ENCODE results near the gene YPEL5. TPM values are rescaled to one million over a fixed set of nuclear protein-coding genes. Genes with fewer than 3 reads are reported as not detected.

YPEL5 gene
- total and polyA plus RNA-seq, 9 donors: 65.1 to 103 (median 81.6) TPM

GRCh38 chr2:30201990-30202389 lies 55.2 kb downstream of the YPEL5 start:
- no peak overlapping the region for H3K4me3 ChIP-seq
- intact Hi-C loops (cut with DNase I): loop anchor here in 1 of 4 donors (5.0 to 10.0 kb wide), 2 partner anchors 273 to 505 kb away; no protein-coding TSS in a partner anchor
- no peaks in the 10 kb centered on the region for H3K27me3 ChIP-seq
- peaks cover 5% of the 10 kb centered on the region for H3K4me1 ChIP-seq (ENCODE audit: insufficient read depth)
- H3K9me3 ChIP-seq: no peaks in the 10 kb centered on the region
- H3K27ac ChIP-seq: no peak overlapping the region
- peak; percentile 66 to 84 (median 76) for DNase-seq
- H3K36me3 ChIP-seq: no peaks in the 10 kb centered on the region
- no peak for TF ChIP-seq CTCF (IDR thresholded peaks at IDR 0.05)
- TF ChIP-seq EP300 (IDR thresholded peaks at IDR 0.05): no peak
- no peak for TF ChIP-seq POLR2A (IDR thresholded peaks at IDR 0.05)
- WGBS, 3 donors: 5 to 8% (median 6%) methylated on average over 1 of the region's 1 CpG

GRCh38 chr2:30203156-30203555 lies 56.3 kb downstream of the YPEL5 start:
- TF ChIP-seq POLR2A (IDR thresholded peaks at IDR 0.05) (no peak), CTCF (IDR thresholded peaks at IDR 0.05) (no peak), EP300 (IDR thresholded peaks at IDR 0.05) (no peak)
- DNase-seq: no peak
- H3K9me3 ChIP-seq: no peaks in the 10 kb centered on the region
- no peak overlapping the region for H3K27ac ChIP-seq
- no peaks in the 10 kb centered on the region for H3K36me3 ChIP-seq
- intact Hi-C loops (cut with DNase I): loop anchor here in 1 of 4 donors (5.0 to 10.0 kb wide), 2 partner anchors 272 to 504 kb away; no protein-coding TSS in a partner anchor
- no peaks in the 10 kb centered on the region for H3K27me3 ChIP-seq
- WGBS, 3 donors: 82 to 91% (median 84%) methylated on average over 7 of the region's 7 CpGs
- peaks cover 5% of the 10 kb centered on the region for H3K4me1 ChIP-seq (ENCODE audit: insufficient read depth)
- no peak overlapping the region for H3K4me3 ChIP-seq

- Histone ChIP-seq H3K4me3 (no peak overlapping the region), H3K9me3 (no peaks in the 10 kb centered on the region), H3K36me3 (no peaks in the 10 kb centered on the region), H3K4me1 (ENCODE audit: insufficient read depth) (peaks cover 5% of the 10 kb centered on the region), H3K27ac (no peak overlapping the region), H3K27me3 (no peaks in the 10 kb centered on the region)
- no peak for TF ChIP-seq POLR2A (IDR thresholded peaks at IDR 0.05)
- no peak for TF ChIP-seq EP300 (IDR thresholded peaks at IDR 0.05)
- no peak for TF ChIP-seq CTCF (IDR thresholded peaks at IDR 0.05)
- no peak for DNase-seq
- 92 to 95% (median 93%) methylated on average over 4 of the region's 4 CpGs for WGBS, 3 donors
- intact Hi-C loops (cut with DNase I): loop anchor here in 1 of 4 donors (5.0 to 10.0 kb wide), 2 partner anchors 271 to 503 kb away; no protein-coding TSS in a partner anchor
Observed at GRCh38 chr2:30204281-30204680, 57.5 kb downstream of the YPEL5 start.

GRCh38 chr2:30205456-30205855 lies 58.6 kb downstream of the YPEL5 start:
- Histone ChIP-seq H3K27ac (no peak overlapping the region), H3K9me3 (no peaks in the 10 kb centered on the region), H3K27me3 (no peaks in the 10 kb centered on the region), H3K36me3 (no peaks in the 10 kb centered on the region), H3K4me3 (no peak overlapping the region), H3K4me1 (ENCODE audit: insufficient read depth) (peaks cover 5% of the 10 kb centered on the region)
- DNase-seq: no peak
- intact Hi-C loops (cut with DNase I): loop anchor here in 3 of 4 donors (5.0 to 10.0 kb wide), 4 partner anchors 43 to 502 kb away; no protein-coding TSS in a partner anchor
- TF ChIP-seq POLR2A (IDR thresholded peaks at IDR 0.05) (no peak), CTCF (IDR thresholded peaks at IDR 0.05) (no peak), EP300 (IDR thresholded peaks at IDR 0.05) (no peak)
- 79 to 88% (median 82%) methylated on average over 1 of the region's 1 CpG for WGBS, 3 donors

Measured in ovary (tissue), 9 donors.